PC-9 (cell line): ENCODE results near the gene CLEC16A. TPM values are rescaled to one million over a fixed set of nuclear protein-coding genes. Genes with fewer than 3 reads are reported as not detected.

Experiments used
- BruUV-seq: library from RNA; stranded (reverse); fragments of 400-500 nt; replicated peaks from 2 replicates; lab custom pipeline; 2021; lab: Mats Ljungman, UMichigan
- CTCF ChIA-PET: fragments of 300-600 bp; sonication (Branson Sonifier 250); formaldehyde crosslinking; loops from one replicate; lab custom pipeline; 2022; ENCODE audit warnings: antibody characterized with exemption; lab: Charles Lee
- POLR2A ChIA-PET: fragments of 300-600 bp; sonication (Branson Sonifier 250); formaldehyde crosslinking; loops from one replicate; lab custom pipeline; 2022; ENCODE audit warnings: antibody characterized with exemption; ENCODE audit not compliant: unreplicated experiment; lab: Charles Lee
- DNase-seq, 2 experiments: peaks; one replicate each; pipeline versions ENCODE4 v3.0.0 to v3.0.0-alpha.2; 2015 to 2022; ENCODE audit warnings: mixed read lengths in 1 of 2
- H2AFZ ChIP-seq: fragments of 200-600 bp; sonication (generic); 2 replicates; pipeline ENCODE4 v1.8.1; 2017; ENCODE audit warnings: antibody characterized with exemption
- H3F3A ChIP-seq: fragments of 200-600 bp; sonication (generic); 2 replicates; pipeline ENCODE4 v1.8.1; 2017; ENCODE audit warnings: antibody characterized with exemption, mild to moderate bottlenecking, low read depth; ENCODE audit not compliant: insufficient read depth
- H3K27ac ChIP-seq: fragments of 200-600 bp; sonication (generic); 2 replicates; pipeline ENCODE4 v1.6.1; 2016; ENCODE audit warnings: mixed run types
- H3K27me3 ChIP-seq: fragments of 200-600 bp; sonication (generic); 2 replicates; pipeline ENCODE4 v1.6.1; 2016; ENCODE audit warnings: low read depth, mixed run types; ENCODE audit not compliant: insufficient read depth
- H3K36me3 ChIP-seq: fragments of 200-600 bp; sonication (generic); 2 replicates; pipeline ENCODE4 v1.6.1; 2016; ENCODE audit warnings: low read depth, mixed run types
- H3K4me1 ChIP-seq: fragments of 200-600 bp; sonication (generic); replicated peaks from 2 replicates; pipeline ENCODE4 v1.6.1; 2016; ENCODE audit warnings: mixed run types; ENCODE audit not compliant: insufficient read depth
- H3K4me2 ChIP-seq: fragments of 200-600 bp; sonication (generic); 2 replicates; pipeline ENCODE4 v1.6.1; 2017; ENCODE audit warnings: mixed run types
- H3K4me3 ChIP-seq: fragments of 200-600 bp; sonication (generic); 2 replicates; pipeline ENCODE4 v1.6.1; 2016; ENCODE audit warnings: mixed run types
- H3K79me2 ChIP-seq: fragments of 200-600 bp; sonication (generic); 2 replicates; pipeline ENCODE4 v1.6.1; 2017; ENCODE audit warnings: low read depth, mixed run types
- H3K9me2 ChIP-seq: fragments of 200-600 bp; sonication (generic); 2 replicates; pipeline ENCODE4 v1.8.1; 2017; ENCODE audit warnings: mild to moderate bottlenecking; ENCODE audit not compliant: insufficient read depth
- H3K9me3 ChIP-seq: fragments of 200-600 bp; sonication (generic); 2 replicates; pipeline ENCODE4 v1.8.1; 2016; ENCODE audit warnings: low read depth; ENCODE audit not compliant: insufficient read depth
- H4K20me1 ChIP-seq: fragments of 200-600 bp; sonication (generic); 2 replicates; pipeline ENCODE4 v1.8.1; 2017; ENCODE audit not compliant: insufficient read depth
- CTCF ChIP-seq: fragments of 200-600 bp; sonication (generic); conservative IDR thresholded peaks from 2 replicates; pipeline ENCODE4 v1.6.1; 2017; ENCODE audit warnings: mixed run types, antibody characterized with exemption, mild to moderate bottlenecking, moderate library complexity
- EZH2 ChIP-seq: fragments of 200-600 bp; sonication (generic); IDR thresholded peaks from 2 replicates; pipeline ENCODE4 v1.8.0; 2017; ENCODE audit warnings: antibody characterized with exemption, low read depth
- intact Hi-C: fragments of 100-400 bp; cut with micrococcal nuclease; formaldehyde crosslinking; loops from one replicate; pipeline ENCODE4 v1.10.0; 2022; ENCODE audit not compliant: unreplicated experiment
- total RNA-seq: library from RNA; stranded (reverse); gene quantifications from 2 replicates; pipeline ENCODE4 v1.2.3, GENCODE V29; 2021

The CLEC16A gene
- total RNA-seq, 1 experiment from 2014 or later: 34.9 TPM

- no peaks in the 10 kb centered on the region; the same call in 1 of the 2 replicates for H3K36me3 ChIP-seq
- intact Hi-C loops: no loop called here
- TF ChIP-seq CTCF (no peak), EZH2 (no peak)
- DNase-seq: no peak
- no peaks in the 10 kb centered on the region for H4K20me1 ChIP-seq
- H3K27ac ChIP-seq: no peak overlapping the region
- H3K4me2 ChIP-seq: no peak overlapping the region
- no peaks in the 10 kb centered on the region for H3F3A ChIP-seq
- no peaks in the 10 kb centered on the region for H3K9me3 ChIP-seq
- no peaks in the 10 kb centered on the region for H3K79me2 ChIP-seq
- no peaks in the 10 kb centered on the region for H3K9me2 ChIP-seq
- 0 out of 2 replicates have a peak, but pooled peaks cover 11% of the 10 kb centered on the region for H3K4me1 ChIP-seq
- ChIA-PET POLR2A (interaction anchor here (0.6 kb wide), 1 partner anchor 119 kb away, joined by 5 read pairs; the partner anchor contains the start of gene DEXI), CTCF (no interaction called here)
- no peaks in the 10 kb centered on the region for H3K27me3 ChIP-seq
- H3K4me3 ChIP-seq: no peak overlapping the region
- BruUV-seq: no TSS peak
- H2AFZ ChIP-seq: no peak overlapping the region
Observed at GRCh38 chr16:11060842-11061241, 116.5 kb downstream of the CLEC16A start.

- Histone ChIP-seq H3F3A (no peaks in the 10 kb centered on the region), H4K20me1 (no peaks in the 10 kb centered on the region), H3K79me2 (no peaks in the 10 kb centered on the region), H3K9me2 (no peaks in the 10 kb centered on the region), H3K4me1 (0 out of 2 replicates have a peak, but pooled peaks cover 8% of the 10 kb centered on the region), H3K27ac (no peak overlapping the region), H3K4me2 (no peak overlapping the region), H3K9me3 (no peaks in the 10 kb centered on the region), H2AFZ (no peak overlapping the region), H3K4me3 (no peak overlapping the region), H3K27me3 (no peaks in the 10 kb centered on the region), H3K36me3 (no peaks in the 10 kb centered on the region; the same call in 1 of the 2 replicates)
- TF ChIP-seq CTCF (no peak), EZH2 (no peak)
- DNase-seq: no peak
- intact Hi-C loops: no loop called here
- POLR2A ChIA-PET: no interaction called here
- CTCF ChIA-PET: no interaction called here
- no TSS peak for BruUV-seq
Observed at GRCh38 chr16:11061629-11062270, 117.4 kb downstream of the CLEC16A start.

GRCh38 chr16:11063448-11064201 lies 119.3 kb downstream of the CLEC16A start:
- H3K36me3 ChIP-seq: no peaks in the 10 kb centered on the region; the same call in 1 of the 2 replicates
- POLR2A ChIA-PET: interaction anchor here (0.7 kb wide), 1 partner anchor 25 kb away, joined by 4 read pairs; no protein-coding TSS in a partner anchor

More at GRCh38 chr16:11063448-11064201, 119.3 kb downstream of the CLEC16A start:
- Histone ChIP-seq H3K27me3 (no peaks in the 10 kb centered on the region), H3F3A (no peaks in the 10 kb centered on the region), H3K9me2 (no peaks in the 10 kb centered on the region), H2AFZ (no peak overlapping the region), H3K4me3 (no peak overlapping the region), H4K20me1 (no peaks in the 10 kb centered on the region), H3K27ac (no peak overlapping the region), H3K4me2 (no peak overlapping the region), H3K79me2 (no peaks in the 10 kb centered on the region), H3K9me3 (no peaks in the 10 kb centered on the region), H3K4me1 (0 out of 2 replicates have a peak, but pooled peaks cover 7% of the 10 kb centered on the region)
- TF ChIP-seq EZH2 (no peak), CTCF (no peak)
- DNase-seq: no peak
- CTCF ChIA-PET: no interaction called here
- intact Hi-C loops: no loop called here
- BruUV-seq: no TSS peak
